HT1080 (cell line): ENCODE results near the gene MICAL3. TPM values are rescaled to one million over a fixed set of nuclear protein-coding genes. Genes with fewer than 3 reads are reported as not detected.
A peak's percentile ranks its signal among the peaks of the same experiment; 100 is the strongest.

Source experiments
- DNase-seq: peaks from one replicate; pipeline ENCODE4 v3.0.0-alpha.2; 2015; ENCODE audit warnings: low read depth
- total RNA-seq: library from RNA; depleted of rRNA; stranded (reverse); fragments of >200 nt; shearing (Covaris generic); gene quantifications from 2 replicates; pipeline ENCODE4 v1.2.3, GENCODE V29; 2014

MICAL3 gene
- total RNA-seq, 1 experiment from 2014 or later = 29.2 TPM

- DNase-seq = no peak
Measured at GRCh38 chr22:17916226-17916889, 108.0 kb downstream of the MICAL3 start.

- no peak for DNase-seq
Measured at GRCh38 chr22:17915676-17916075, 108.7 kb downstream of the MICAL3 start.

- DNase-seq = no peak
Measured at GRCh38 chr22:17915188-17915587, 109.2 kb downstream of the MICAL3 start.

DNA sequence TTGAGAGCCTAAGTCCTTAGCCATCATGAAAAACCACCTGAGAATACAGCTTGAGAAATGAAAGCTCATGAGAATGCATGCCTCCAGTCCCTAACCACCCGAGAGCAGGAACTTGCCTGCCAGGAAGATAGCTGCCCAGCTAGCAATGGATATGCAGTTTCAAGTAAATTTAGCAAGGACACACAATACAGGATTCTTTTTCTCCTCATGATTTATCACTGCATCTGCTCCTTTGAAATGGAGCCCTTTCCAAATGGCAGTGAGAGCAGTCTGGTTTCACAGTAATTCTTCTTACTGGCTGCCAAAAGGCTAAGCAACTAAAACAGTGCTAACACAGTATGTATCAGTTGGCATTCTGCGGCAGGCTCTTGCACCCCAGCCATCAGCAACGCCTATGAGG lies 109.9 kb downstream of the MICAL3 start:
- no peak for DNase-seq

- DNase-seq = no peak
Measured at GRCh38 chr22:17913801-17914347, 110.5 kb downstream of the MICAL3 start.

DNA sequence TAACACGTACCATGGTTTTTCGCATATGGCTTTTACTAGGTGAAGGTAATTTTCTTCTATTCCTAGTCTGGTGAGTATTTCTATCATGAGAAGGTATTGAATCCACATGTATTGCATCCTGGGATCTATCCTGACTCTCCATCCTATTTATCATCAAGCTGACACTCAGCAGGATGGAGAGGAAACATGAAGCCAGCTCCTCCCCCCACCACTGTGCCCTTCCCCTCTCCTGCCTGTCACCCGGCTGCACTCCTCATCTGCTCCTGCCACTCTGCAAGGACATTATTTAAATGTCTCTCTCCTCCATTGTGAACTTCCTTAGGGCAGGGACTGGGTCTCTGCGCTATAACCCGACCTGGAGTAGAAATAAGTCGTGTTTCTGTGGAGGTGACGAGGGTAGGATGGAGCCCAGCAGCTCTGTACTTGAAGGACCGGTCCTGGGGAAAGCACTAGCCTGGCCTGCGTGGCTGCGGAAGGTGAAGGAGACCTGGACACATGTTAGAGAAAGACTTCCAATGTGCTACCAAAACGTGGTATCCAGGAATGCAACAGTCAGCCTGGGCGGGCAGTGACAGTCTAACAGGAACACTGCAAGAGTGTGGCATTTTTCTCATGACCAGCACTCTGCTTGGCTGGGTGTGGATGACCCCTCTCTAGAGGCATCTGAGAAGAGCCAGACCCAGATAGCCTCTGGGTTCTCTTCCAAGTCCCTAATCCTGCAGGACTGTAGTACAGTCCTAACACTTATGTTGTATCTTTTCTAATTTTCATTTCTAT lies 111.2 kb downstream of the MICAL3 start:
- DNase-seq = no peak

GRCh38 chr22:17911887-17912286 lies 112.5 kb downstream of the MICAL3 start:
- no peak for DNase-seq

GRCh38 chr22:17911312-17911705 lies 113.1 kb downstream of the MICAL3 start:
- DNase-seq = no peak

DNA sequence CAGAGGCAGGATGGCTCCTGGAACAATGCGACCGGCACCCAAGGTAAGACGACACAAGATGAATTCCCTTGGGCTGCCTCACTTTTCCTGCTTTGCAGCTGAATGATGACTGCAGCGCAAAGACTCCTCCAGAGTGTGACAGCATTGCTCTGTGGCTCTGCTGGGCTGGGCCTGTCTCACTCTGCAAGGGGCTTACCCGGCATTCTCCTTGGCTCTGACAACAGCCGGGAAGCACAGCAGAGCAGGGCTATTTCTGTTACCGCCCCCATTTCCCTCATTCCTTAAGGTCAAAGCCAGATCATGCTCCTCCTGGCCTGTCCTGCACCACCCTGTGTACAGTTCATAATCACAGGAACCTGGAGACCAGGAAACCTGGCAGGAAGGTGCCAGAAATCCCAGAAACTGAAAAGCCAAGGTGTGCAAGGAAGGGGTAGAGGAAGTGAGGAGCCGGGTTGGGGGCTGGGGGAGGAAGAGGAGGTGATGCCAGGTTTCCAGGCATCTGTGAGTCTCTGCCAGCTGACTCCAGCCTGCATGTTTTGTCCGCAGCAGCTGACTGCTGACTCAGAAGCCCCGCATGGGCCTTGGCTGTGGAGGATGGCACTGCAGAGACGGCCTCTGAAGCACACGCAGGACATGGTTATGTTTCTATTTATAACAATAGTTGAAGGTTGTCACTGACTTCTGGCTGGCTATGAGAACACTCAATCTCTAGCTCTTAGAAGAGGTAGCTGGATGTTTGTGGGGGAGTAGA lies 113.6 kb downstream of the MICAL3 start:
- DNase-seq = peak; percentile 87

GRCh38 chr22:17907748-17908051 lies 116.7 kb downstream of the MICAL3 start:
- DNase-seq = no peak

- DNase-seq = no peak
Measured at GRCh38 chr22:17906978-17907747, 117.2 kb downstream of the MICAL3 start.

GRCh38 chr22:17905445-17905844 lies 118.9 kb downstream of the MICAL3 start:
- no peak for DNase-seq

DNA sequence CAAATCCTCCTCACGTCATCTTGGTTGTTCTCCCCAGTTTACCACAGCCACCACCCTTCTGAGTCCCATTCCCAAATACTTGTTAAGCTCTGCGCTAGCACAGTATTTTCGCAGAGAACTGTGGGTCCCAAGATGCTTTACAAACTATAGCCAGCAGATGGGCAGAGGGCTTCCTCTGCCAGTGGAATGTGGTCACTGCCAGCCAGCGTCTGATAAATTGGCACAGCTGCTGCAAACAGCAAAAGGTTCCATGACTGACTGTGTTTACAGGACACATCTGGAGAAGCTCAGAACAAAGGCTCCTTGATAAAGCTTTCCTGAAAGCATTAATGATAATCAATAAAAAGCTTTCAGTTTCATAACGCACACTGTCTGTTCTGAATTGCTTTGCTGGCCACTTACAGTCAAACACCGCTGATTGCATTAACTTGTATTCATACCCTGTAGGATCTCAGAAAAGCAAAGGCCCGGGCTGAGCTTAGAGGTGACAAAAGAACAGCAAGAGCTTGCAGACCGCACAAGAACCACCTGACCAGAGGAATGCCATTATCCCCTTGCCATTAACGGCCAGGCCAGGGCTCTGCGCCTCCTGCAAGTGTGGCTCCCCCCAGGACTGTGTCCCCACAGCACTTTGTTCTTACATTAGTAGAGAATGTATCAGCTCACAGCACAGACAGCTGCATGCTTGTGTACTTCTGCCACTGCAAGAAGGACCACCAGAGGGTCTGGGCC lies 120.6 kb downstream of the MICAL3 start:
- no peak for DNase-seq

GRCh38 chr22:17902960-17903359 lies 121.4 kb downstream of the MICAL3 start:
- no peak for DNase-seq

DNA sequence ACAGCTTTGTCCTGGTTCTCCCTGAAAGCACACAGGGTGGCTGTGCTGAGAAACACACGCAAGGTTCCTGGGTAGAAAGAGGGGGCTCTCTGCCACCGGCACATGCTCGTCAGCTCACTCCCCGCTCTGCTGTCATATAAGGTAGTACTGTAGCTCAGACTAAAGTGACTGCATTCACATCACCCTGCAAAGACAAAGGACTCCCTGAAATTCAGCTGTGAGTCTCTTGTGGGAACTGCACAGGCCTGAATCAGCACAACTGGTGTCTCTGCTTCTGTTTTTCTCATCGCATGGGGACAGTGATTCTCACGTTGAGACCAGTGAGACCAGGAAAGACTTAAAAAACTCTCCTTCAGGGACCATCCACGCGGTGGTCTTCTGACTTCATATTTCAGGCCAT lies 126.0 kb downstream of the MICAL3 start:
- DNase-seq = no peak

- no peak for DNase-seq
Measured at GRCh38 chr22:17897858-17898257, 126.5 kb downstream of the MICAL3 start.

GRCh38 chr22:17897426-17897825 lies 126.9 kb downstream of the MICAL3 start:
- no peak for DNase-seq

GRCh38 chr22:17896586-17896985 lies 127.8 kb downstream of the MICAL3 start:
- DNase-seq = no peak

- DNase-seq = no peak
Measured at GRCh38 chr22:17893900-17894535, 130.3 kb downstream of the MICAL3 start.

DNA sequence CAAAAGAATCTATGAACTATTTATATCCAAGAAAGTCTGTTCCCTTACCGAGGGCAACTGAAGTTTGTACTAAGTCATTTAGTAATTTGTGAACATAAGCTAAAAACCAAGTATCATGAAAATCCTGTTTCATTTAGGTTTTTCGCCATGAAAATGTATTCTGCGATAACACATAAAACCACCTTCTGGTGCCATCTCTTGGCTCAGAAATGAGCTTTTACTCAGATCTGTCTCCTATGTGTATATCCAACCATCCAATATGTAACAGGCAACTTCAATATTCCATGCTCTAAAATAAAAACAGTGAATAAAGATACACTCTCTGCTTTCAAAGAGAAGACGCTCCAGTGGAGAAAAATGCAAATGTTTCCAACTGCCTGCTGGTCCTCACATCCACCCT lies 132.0 kb downstream of the MICAL3 start:
- no peak for DNase-seq
